ENCODE measurements around the gene TEAD3. TPM values are rescaled to one million over a fixed set of nuclear protein-coding genes. Genes with fewer than 3 reads are reported as not detected.

The TEAD3 gene
- total RNA-seq, 4 donors from 2014 or later, result 58.3 to 122 (median 72.5) TPM

DNA sequence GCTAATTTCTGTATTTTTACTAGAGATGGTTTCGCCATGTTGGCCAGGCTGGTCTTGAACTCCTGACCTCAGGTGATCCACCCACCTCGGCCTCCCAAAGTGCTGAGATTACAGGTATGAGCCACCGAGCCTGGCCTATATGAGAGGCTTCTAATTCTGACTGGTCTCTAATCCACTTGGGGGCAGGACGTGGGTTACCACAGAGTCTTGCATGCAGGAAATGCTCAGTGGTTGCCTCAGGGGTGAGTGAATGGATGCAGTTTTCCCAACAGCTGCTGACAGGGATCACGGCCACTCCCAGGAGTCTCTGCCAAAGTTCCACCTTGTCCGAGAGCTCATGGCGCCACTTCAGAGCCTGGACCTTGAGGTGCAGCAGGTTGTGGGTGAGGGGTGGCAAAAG, 51.2 kb downstream of the TEAD3 start:
- 88 to 92% methylated on average over 2 of the region's 7 CpGs for WGBS, 2 donors (ENCODE audit: low coverage in 1 of 2)
- Histone ChIP-seq H3K4me3 (no peak overlapping the region), H3K9me3 (no peaks in the 10 kb centered on the region), H3K27ac (no peak overlapping the region), H3K36me3 (no peaks in the 10 kb centered on the region), H3K4me1 (peaks cover 0 to 7% (median 0%) of the 10 kb centered on the region in 3 donors), H3K27me3 (no peaks in the 10 kb centered on the region)
- ATAC-seq, result no peak
- TF ChIP-seq POLR2A (IDR thresholded peaks at IDR 0.05) (no peak), POLR2AphosphoS5 (IDR thresholded peaks at IDR 0.05) (no peak), EP300 (IDR thresholded peaks at IDR 0.05) (no peak)
- TF ChIP-seq, protein P1, sequence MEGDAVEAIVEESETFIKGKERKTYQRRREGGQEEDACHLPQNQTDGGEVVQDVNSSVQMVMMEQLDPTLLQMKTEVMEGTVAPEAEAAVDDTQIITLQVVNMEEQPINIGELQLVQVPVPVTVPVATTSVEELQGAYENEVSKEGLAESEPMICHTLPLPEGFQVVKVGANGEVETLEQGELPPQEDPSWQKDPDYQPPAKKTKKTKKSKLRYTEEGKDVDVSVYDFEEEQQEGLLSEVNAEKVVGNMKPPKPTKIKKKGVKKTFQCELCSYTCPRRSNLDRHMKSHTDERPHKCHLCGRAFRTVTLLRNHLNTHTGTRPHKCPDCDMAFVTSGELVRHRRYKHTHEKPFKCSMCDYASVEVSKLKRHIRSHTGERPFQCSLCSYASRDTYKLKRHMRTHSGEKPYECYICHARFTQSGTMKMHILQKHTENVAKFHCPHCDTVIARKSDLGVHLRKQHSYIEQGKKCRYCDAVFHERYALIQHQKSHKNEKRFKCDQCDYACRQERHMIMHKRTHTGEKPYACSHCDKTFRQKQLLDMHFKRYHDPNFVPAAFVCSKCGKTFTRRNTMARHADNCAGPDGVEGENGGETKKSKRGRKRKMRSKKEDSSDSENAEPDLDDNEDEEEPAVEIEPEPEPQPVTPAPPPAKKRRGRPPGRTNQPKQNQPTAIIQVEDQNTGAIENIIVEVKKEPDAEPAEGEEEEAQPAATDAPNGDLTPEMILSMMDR (IDR thresholded peaks at IDR 0.05), result no peak

DNA sequence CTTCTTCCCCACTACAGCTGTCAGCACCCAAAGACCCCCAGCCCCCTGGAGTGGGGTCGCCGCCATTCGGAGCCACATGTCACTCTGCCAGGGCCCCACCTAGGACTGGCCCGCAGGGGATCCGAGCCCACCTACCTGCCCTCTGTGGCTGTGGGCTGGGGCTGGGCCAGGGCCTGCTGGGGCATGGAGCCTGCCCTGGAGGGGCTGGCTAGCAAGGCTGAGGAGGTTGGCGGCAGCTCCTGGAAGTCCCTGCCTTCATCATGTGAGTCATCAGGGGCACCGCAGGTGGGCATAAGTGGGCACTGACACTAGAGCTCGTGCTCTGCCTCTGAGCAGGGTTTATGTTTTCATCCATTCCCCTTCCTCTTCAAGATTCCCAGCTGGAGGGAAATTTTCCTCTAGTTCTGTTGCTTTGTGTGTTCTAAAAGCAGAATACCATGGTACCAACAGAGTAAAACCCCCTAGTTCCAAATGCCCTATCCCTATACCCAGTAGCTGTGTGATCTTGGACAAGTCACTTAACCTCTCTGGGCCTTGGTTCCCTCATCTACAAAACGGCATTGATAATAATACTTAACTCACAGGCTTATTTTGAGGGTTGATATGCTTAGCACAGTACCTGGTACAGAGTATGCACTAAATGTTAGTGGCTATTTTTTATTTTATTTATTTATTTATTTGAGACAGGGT, 53.4 kb downstream of the TEAD3 start:
- H3K27me3 ChIP-seq, result no peaks in the 10 kb centered on the region
- WGBS, 2 donors (ENCODE audit: low coverage in 1 of 2), result 73 to 81% methylated on average over 3 of the region's 9 CpGs

DNA sequence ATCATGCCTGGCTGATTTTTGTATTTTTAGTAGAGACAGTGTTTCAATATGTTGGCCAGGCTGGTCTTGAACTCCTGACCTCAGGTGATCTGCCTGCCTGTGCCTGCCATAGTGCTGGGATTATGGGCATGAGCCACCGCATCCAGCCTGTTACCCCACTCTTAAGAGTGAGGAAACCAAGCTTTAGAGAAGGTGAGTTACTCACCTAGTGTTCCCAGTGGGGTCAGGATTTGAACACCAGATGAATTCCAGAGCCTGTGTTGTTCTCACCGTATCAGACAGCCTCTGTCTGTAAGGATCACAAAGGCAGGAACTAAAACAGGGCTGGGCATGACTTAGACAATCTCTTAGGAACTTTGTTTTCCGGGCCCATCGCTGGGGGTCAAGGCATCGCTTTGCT, 54.2 kb downstream of the TEAD3 start:
- H3K4me1 ChIP-seq, result no peaks in the 10 kb centered on the region
- WGBS, 2 donors (ENCODE audit: low coverage in 1 of 2), result 46 to 82% methylated on average over 2 to 4 of the region's 5 CpGs
- no peak for ATAC-seq

More for the DNA sequence above, 53.4 kb downstream of the TEAD3 start:
- Histone ChIP-seq H3K36me3 (no peaks in the 10 kb centered on the region), H3K4me1 (no peaks in the 10 kb centered on the region), H3K4me3 (no peak overlapping the region), H3K9me3 (no peaks in the 10 kb centered on the region), H3K27ac (no peak overlapping the region)
- no peak for ATAC-seq
- no peak for TF ChIP-seq POLR2AphosphoS5 (IDR thresholded peaks at IDR 0.05)
- TF ChIP-seq EP300 (IDR thresholded peaks at IDR 0.05), result no peak
- TF ChIP-seq POLR2A (IDR thresholded peaks at IDR 0.05), result no peak
- TF ChIP-seq, protein P1 (IDR thresholded peaks at IDR 0.05), result no peak

DNA sequence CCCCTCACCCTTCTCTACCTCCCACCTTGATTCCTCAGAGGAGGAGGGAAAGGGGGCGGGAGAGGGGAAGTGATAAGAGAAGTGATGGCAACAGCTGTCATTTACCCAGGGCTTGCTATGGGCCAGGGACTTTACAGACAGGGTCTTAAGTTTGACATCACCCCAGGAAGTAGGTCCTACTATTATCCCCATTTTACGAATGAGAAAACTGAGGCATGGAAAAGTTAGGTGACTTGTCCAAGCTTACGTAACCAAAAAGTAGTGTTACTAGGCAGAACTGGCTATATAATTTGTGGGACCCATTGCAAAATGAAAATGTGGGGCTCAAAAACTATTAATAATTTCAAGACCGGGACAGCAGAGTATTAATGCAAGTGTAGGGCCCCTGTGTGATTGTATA, 55.2 kb downstream of the TEAD3 start:
- Histone ChIP-seq H3K27ac (no peak overlapping the region), H3K9me3 (no peaks in the 10 kb centered on the region), H3K36me3 (no peaks in the 10 kb centered on the region), H3K4me1 (no peaks in the 10 kb centered on the region), H3K4me3 (no peak overlapping the region), H3K27me3 (no peaks in the 10 kb centered on the region)
- no peak for ATAC-seq
- 83 to 90% methylated on average over 2 to 4 of the region's 4 CpGs for WGBS, 2 donors (ENCODE audit: low coverage in 1 of 2)
- TF ChIP-seq EP300 (IDR thresholded peaks at IDR 0.05) (no peak), POLR2AphosphoS5 (IDR thresholded peaks at IDR 0.05) (no peak), POLR2A (IDR thresholded peaks at IDR 0.05) (no peak)
- TF ChIP-seq, protein P1 (IDR thresholded peaks at IDR 0.05), result no peak

More for the DNA sequence above, 54.2 kb downstream of the TEAD3 start:
- TF ChIP-seq EP300 (IDR thresholded peaks at IDR 0.05) (no peak), POLR2AphosphoS5 (IDR thresholded peaks at IDR 0.05) (no peak), POLR2A (IDR thresholded peaks at IDR 0.05) (no peak)
- TF ChIP-seq, protein P1 (IDR thresholded peaks at IDR 0.05), result no peak
- Histone ChIP-seq H3K27me3 (no peaks in the 10 kb centered on the region), H3K4me3 (no peak overlapping the region), H3K27ac (no peak overlapping the region), H3K36me3 (no peaks in the 10 kb centered on the region), H3K9me3 (no peaks in the 10 kb centered on the region)

DNA sequence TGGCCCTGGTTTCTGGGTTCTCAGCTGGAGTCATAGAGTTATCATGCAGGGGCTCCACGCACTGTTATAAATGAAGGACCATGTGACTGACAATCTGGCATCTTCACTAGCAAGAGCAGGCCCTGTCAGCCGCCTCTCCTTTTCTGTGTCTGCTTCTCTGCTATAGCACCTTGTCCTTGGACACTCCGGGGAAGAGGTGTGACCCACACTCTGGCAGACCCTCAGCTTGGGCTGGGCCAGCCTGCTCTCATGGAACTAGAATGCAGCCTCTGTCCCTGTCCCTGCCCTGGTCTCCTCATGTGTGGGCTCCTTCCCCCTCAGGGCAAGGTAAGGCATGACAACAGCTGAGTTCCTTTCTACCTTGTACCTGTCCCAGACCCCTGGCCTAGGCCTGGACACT, 55.7 kb downstream of the TEAD3 start:
- H3K4me3 ChIP-seq, result no peak overlapping the region
- no peak for ATAC-seq
- no peaks in the 10 kb centered on the region for H3K27me3 ChIP-seq
- no peaks in the 10 kb centered on the region for H3K36me3 ChIP-seq
- no peak overlapping the region for H3K27ac ChIP-seq
- no peaks in the 10 kb centered on the region for H3K9me3 ChIP-seq
- 80 to 90% methylated on average over 2 to 3 of the region's 3 CpGs for whole genome bisulfite sequencing, 2 donors (ENCODE audit: low coverage in 1 of 2)
- no peak for TF ChIP-seq POLR2A (IDR thresholded peaks at IDR 0.05)
- TF ChIP-seq POLR2AphosphoS5 (IDR thresholded peaks at IDR 0.05), result no peak
- TF ChIP-seq, protein P1 (IDR thresholded peaks at IDR 0.05), result no peak
- TF ChIP-seq EP300 (IDR thresholded peaks at IDR 0.05), result no peak
- no peaks in the 10 kb centered on the region for H3K4me1 ChIP-seq
